ENCODE results near the gene SIM2. TPM values are rescaled to one million over a fixed set of nuclear protein-coding genes. Genes with fewer than 3 reads are reported as not detected.

Gene SIM2
- total and polyA plus RNA-seq, 12 donors = 0.01 to 0.16 (median 0.15) TPM; not detected in 9

DNA sequence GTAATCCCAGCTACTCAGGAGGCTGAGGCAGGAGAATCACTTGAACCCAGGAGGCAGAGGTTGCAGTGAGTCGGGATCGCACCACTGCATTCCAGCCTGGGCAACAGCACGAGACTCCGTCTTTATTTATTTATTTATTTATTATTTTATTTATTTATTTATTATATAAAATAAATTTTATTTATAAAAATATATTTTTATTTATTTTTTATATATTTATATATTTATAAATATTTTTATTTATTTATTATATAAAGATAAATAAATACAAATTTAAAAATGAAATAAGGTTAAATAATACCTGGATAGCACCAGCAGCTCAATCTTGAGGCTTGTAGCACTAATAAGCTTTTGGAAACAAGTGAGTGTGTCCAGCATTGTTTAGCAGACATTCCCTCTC is 40.9 kb upstream of the SIM2 start:
- Histone ChIP-seq H3K36me3 (no peaks in the 10 kb centered on the region), H3K27ac (no peak overlapping the region), H3K4me1 (peaks cover 0 to 4% (median 0%) of the 10 kb centered on the region in 9 donors), H3K4me3 (no peak overlapping the region), H3K27me3 (peaks cover 0 to 56% (median 40%) of the 10 kb centered on the region in 7 donors), H3K9me3 (no peaks in the 10 kb centered on the region)
- intact Hi-C loops (cut with DNase I) = no loop called here
- WGBS, 2 donors = 92% methylated on average over 4 of the region's 4 CpGs
- no peak for DNase-seq
- TF ChIP-seq, protein P1, sequence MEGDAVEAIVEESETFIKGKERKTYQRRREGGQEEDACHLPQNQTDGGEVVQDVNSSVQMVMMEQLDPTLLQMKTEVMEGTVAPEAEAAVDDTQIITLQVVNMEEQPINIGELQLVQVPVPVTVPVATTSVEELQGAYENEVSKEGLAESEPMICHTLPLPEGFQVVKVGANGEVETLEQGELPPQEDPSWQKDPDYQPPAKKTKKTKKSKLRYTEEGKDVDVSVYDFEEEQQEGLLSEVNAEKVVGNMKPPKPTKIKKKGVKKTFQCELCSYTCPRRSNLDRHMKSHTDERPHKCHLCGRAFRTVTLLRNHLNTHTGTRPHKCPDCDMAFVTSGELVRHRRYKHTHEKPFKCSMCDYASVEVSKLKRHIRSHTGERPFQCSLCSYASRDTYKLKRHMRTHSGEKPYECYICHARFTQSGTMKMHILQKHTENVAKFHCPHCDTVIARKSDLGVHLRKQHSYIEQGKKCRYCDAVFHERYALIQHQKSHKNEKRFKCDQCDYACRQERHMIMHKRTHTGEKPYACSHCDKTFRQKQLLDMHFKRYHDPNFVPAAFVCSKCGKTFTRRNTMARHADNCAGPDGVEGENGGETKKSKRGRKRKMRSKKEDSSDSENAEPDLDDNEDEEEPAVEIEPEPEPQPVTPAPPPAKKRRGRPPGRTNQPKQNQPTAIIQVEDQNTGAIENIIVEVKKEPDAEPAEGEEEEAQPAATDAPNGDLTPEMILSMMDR (IDR thresholded peaks at IDR 0.05) = no peak
- no peak for ATAC-seq

DNA sequence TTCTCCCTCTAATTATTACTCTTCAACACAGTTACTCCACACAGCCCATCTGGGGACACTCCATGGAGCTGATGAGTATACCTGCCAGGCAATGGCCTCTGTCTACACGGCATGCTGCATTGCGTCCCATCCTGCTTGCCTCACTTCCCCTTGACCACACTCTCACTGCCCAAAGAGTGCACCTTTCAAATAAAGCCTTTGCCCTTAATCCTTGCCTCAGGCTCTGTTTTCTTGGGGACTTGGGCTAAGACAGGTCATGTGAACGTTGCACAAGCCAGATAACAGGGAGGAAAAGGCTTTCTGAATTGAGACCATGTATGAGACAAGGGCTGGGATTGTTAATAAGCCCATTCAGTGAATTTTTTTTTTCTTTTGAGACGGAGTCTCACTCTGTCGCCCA is 40.0 kb upstream of the SIM2 start:
- DNase-seq = no peak
- Histone ChIP-seq H3K4me3 (no peak overlapping the region), H3K9me3 (no peaks in the 10 kb centered on the region), H3K4me1 (peaks cover 0 to 4% (median 0%) of the 10 kb centered on the region in 9 donors), H3K27ac (no peak overlapping the region), H3K27me3 (peaks cover 0 to 66% (median 46%) of the 10 kb centered on the region in 7 donors), H3K36me3 (no peaks in the 10 kb centered on the region)
- no peak for ATAC-seq
- intact Hi-C loops (cut with DNase I) = no loop called here
- whole genome bisulfite sequencing, 2 donors = 63 to 78% methylated on average over 5 of the region's 5 CpGs
- TF ChIP-seq, protein P1 (IDR thresholded peaks at IDR 0.05) = no peak

DNA sequence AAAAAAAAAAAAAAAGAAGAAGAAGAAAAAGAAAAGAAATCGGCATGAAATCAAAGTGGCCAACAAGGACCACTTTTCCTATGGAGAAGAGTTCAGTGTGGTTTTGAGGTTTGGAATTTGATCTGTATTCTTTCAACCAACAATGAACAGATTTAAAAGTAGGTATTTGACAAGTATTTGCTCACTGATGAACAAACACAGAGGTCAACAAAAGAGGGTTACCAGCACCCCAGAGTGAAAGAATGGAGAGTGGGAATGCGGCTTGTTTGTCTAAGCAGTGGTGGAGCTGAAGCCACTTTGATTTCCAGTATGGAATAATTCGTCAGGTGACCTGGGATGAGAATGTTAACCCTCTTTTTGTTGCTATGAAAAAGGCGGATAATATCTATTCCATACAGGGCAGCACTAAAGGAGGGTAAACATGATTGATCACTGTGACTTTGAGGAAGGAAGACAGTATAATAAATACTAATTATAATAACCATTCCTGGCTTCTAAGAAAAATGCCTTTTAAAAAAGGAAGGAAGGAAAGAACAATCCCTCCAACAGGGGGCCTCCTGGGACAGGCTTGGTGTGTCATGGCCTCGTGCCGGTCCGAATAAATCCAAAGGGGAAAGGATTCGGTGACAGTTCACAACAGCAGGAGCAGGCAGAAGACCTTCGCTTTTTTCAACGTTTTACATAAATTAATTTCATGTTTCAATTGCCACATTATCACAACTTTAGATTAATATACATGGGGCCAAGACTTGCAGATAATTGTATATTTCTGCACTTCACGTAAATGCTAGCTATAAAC is 37.2 kb upstream of the SIM2 start:
- 37 to 38% methylated on average over 11 of the region's 11 CpGs for WGBS, 2 donors
- H3K36me3 ChIP-seq = no peaks in the 10 kb centered on the region
- peak in 1 of 2 donors; percentile 36 for DNase-seq

More for the DNA sequence above, 37.2 kb upstream of the SIM2 start:
- Histone ChIP-seq H3K27me3 (peaks cover 0 to 71% (median 50%) of the 10 kb centered on the region in 7 donors), H3K4me1 (peaks cover 0 to 4% (median 0%) of the 10 kb centered on the region in 9 donors), H3K27ac (no peak overlapping the region), H3K9me3 (no peaks in the 10 kb centered on the region), H3K4me3 (no peak overlapping the region)
- ATAC-seq = peak in 2 of 8 donors; percentile 47 to 63
- TF ChIP-seq, protein P1 (IDR thresholded peaks at IDR 0.05) = peak in 7 of 9 donors; percentile 38 to 63 (median 52)
- intact Hi-C loops (cut with DNase I) = loop anchor here in 2 of 10 donors (5.0 kb wide), 2 partner anchors 256 to 266 kb away; no protein-coding TSS in a partner anchor

All from heart right ventricle (tissue), 16 donors.